Colon (tissue), 2 donors: ENCODE results near the gene DUSP3.

Experiments used
- FAIRE-seq: peaks from 2 replicates; lab custom pipeline; 2012; peaks lifted over from hg19 to GRCh38; lab: Jason Lieb, UNC
- donor health status: control.
- donor health status: control.

The DUSP3 gene

GRCh38 chr17:43728081-43728480 is 50.7 kb downstream of the DUSP3 start:
- FAIRE-seq = no peak

- FAIRE-seq = no peak
Observed at GRCh38 chr17:43723697-43724359, 54.9 kb downstream of the DUSP3 start.

GRCh38 chr17:43722870-43723665 is 55.7 kb downstream of the DUSP3 start:
- FAIRE-seq = no peak

- FAIRE-seq = no peak
Observed at GRCh38 chr17:43722269-43722619, 56.5 kb downstream of the DUSP3 start.

- no peak for FAIRE-seq
Observed at GRCh38 chr17:43721537-43722268, 57.1 kb downstream of the DUSP3 start.

GRCh38 chr17:43720311-43721060 is 58.3 kb downstream of the DUSP3 start:
- FAIRE-seq = no peak

GRCh38 chr17:43719578-43719977 is 59.2 kb downstream of the DUSP3 start:
- no peak for FAIRE-seq

- FAIRE-seq = no peak
Observed at GRCh38 chr17:43718544-43718943, 60.2 kb downstream of the DUSP3 start.

- no peak for FAIRE-seq
Observed at GRCh38 chr17:43717913-43718312, 60.9 kb downstream of the DUSP3 start.
